ENCODE results near the gene PDZD8.

The PDZD8 gene

DNA sequence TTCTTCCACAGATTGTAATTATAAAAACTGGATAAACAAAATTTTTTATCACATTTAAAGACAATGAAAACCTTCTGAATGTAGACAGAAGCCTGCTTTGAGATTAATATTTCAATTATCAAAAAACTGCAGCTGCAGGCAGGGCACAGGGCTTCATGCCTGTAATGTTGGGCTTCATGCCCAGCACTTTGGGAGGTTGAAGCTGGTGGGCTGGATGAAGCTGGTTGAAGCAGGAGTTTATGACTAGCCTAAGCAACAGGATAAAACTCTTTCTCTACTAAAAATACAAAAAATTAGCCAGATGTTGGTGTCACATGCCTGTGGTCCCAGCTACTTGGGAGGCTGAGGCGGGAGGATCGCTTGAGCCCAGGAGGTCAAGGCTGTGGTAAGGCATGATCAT lies 41.2 kb downstream of the PDZD8 start:
- TF ChIP-seq EZH2phosphoT487 (IDR thresholded peaks at IDR 0.05; ENCODE audit: low read depth), result no peak
- TF ChIP-seq, protein P1, sequence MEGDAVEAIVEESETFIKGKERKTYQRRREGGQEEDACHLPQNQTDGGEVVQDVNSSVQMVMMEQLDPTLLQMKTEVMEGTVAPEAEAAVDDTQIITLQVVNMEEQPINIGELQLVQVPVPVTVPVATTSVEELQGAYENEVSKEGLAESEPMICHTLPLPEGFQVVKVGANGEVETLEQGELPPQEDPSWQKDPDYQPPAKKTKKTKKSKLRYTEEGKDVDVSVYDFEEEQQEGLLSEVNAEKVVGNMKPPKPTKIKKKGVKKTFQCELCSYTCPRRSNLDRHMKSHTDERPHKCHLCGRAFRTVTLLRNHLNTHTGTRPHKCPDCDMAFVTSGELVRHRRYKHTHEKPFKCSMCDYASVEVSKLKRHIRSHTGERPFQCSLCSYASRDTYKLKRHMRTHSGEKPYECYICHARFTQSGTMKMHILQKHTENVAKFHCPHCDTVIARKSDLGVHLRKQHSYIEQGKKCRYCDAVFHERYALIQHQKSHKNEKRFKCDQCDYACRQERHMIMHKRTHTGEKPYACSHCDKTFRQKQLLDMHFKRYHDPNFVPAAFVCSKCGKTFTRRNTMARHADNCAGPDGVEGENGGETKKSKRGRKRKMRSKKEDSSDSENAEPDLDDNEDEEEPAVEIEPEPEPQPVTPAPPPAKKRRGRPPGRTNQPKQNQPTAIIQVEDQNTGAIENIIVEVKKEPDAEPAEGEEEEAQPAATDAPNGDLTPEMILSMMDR (IDR thresholded peaks at IDR 0.05; ENCODE audit: low read depth, low read length), result no peak
- no peak overlapping the region for H3K27ac ChIP-seq (ENCODE audit: low read length)
- no peak overlapping the region for H3K4me3 ChIP-seq (ENCODE audit: low read length)
- H4K20me1 ChIP-seq (ENCODE audit: insufficient read depth, low read length), result no peaks in the 10 kb centered on the region
- H3K27me3 ChIP-seq (ENCODE audit: low read depth, low read length), result no peaks in the 10 kb centered on the region
- no peak overlapping the region for H3K4me2 ChIP-seq (ENCODE audit: low read length)
- no peaks in the 10 kb centered on the region for H3K9me3 ChIP-seq (ENCODE audit: insufficient read depth, low read length)
- H3K4me1 ChIP-seq (ENCODE audit: low read length), result no peaks in the 10 kb centered on the region
- H3K79me2 ChIP-seq (ENCODE audit: low read length), result no peaks in the 10 kb centered on the region
- H2AFZ ChIP-seq (ENCODE audit: low read depth, low read length), result no peak overlapping the region
- no peaks in the 10 kb centered on the region for H3K36me3 ChIP-seq (replicated peaks; ENCODE audit: low read depth, low read length)
- H3K9ac ChIP-seq (ENCODE audit: low read length), result no peak overlapping the region

DNA sequence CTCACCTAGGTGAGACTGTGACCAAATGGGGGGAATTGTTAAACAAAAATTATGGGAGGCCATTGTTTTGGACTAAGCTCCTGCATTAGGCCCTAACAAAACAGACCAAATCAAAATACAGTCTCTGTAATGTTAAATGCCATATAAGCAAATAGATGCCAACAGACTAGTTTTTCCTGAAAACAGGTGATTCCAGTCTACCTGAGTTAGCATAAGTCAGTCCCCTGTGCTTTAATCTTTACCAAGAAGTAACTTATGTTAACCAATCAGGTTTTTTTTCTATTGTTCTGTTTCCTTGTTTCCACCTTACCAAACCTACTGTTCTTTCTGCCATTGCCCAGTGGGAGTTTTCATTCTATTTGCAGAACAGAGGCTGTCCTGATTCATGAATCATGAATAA lies 48.0 kb downstream of the PDZD8 start:
- H3K27ac ChIP-seq (ENCODE audit: low read length), result no peak overlapping the region
- H3K4me2 ChIP-seq (ENCODE audit: low read length), result no peak overlapping the region
- H3K27me3 ChIP-seq (ENCODE audit: low read depth, low read length), result no peaks in the 10 kb centered on the region
- H3K9ac ChIP-seq (ENCODE audit: low read length), result no peak overlapping the region
- no peak overlapping the region for H3K4me3 ChIP-seq (ENCODE audit: low read length)
- H4K20me1 ChIP-seq (ENCODE audit: insufficient read depth, low read length), result 0 out of 2 replicates have a peak, but pooled peaks cover 3% of the 10 kb centered on the region
- H3K9me3 ChIP-seq (ENCODE audit: insufficient read depth, low read length), result no peaks in the 10 kb centered on the region
- TF ChIP-seq EZH2phosphoT487 (IDR thresholded peaks at IDR 0.05; ENCODE audit: low read depth), result no peak
- TF ChIP-seq, protein P1 (IDR thresholded peaks at IDR 0.05; ENCODE audit: low read depth, low read length), result no peak
- peaks cover 6% of the 10 kb centered on the region for H3K36me3 ChIP-seq (replicated peaks; ENCODE audit: low read depth, low read length)
- no peaks in the 10 kb centered on the region; the same call in 1 of the 2 replicates for H3K79me2 ChIP-seq (ENCODE audit: low read length)
- no peaks in the 10 kb centered on the region for H3K4me1 ChIP-seq (ENCODE audit: low read length)
- H2AFZ ChIP-seq (ENCODE audit: low read depth, low read length), result no peak overlapping the region

DNA sequence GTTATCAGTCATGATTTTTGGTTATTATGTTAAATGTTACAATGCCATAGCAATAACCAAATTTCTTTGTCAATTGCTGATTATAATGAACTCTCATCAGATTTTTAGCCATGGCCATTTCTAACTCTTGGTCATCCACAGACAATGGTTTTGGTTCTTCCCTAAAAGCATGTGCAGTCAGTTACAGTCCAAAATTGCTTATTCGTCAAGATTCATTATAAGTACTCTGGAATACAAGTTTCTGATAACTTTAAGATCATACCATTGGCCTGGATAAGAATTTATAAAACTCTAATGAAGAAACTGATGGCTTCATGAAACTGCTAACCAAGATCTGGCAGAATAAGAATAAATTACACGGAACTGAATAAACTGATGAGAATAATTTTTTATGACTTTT lies 50.9 kb downstream of the PDZD8 start:
- Histone ChIP-seq H3K4me2 (ENCODE audit: low read length) (no peak overlapping the region), H3K9ac (ENCODE audit: low read length) (no peak overlapping the region), H2AFZ (ENCODE audit: low read depth, low read length) (no peak overlapping the region), H3K27ac (ENCODE audit: low read length) (no peak overlapping the region), H3K4me3 (ENCODE audit: low read length) (no peak overlapping the region), H3K9me3 (ENCODE audit: insufficient read depth, low read length) (no peaks in the 10 kb centered on the region), H3K27me3 (ENCODE audit: low read depth, low read length) (no peaks in the 10 kb centered on the region), H3K4me1 (ENCODE audit: low read length) (no peaks in the 10 kb centered on the region), H4K20me1 (ENCODE audit: insufficient read depth, low read length) (peaks cover 3% of the 10 kb centered on the region; the same call in 1 of the 2 replicates), H3K36me3 (replicated peaks; ENCODE audit: low read depth, low read length) (peaks cover 6% of the 10 kb centered on the region), H3K79me2 (ENCODE audit: low read length) (no peaks in the 10 kb centered on the region; the same call in 1 of the 2 replicates)
- no peak for TF ChIP-seq EZH2phosphoT487 (IDR thresholded peaks at IDR 0.05; ENCODE audit: low read depth)
- TF ChIP-seq, protein P1 (IDR thresholded peaks at IDR 0.05; ENCODE audit: low read depth, low read length), result no peak

DNA sequence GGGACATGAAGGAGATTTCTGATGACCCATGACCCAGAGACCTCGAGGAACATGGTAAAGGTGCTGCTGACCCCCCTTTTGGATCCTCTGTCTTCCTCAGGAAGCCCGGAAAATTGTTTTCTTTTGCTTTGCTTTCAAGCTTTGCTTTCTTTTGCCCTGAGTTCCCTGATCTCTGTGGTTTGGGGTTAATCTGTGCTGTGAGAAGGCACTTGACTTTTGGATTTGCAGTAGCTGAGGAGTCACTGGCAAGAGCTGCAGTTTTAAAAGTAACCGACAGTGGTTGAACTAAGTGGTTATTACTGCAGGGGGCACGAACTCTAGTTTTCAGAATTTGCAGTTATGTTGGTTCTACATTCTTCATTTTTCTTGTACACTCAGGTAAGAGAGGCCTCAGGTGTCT lies 53.0 kb downstream of the PDZD8 start:
- Histone ChIP-seq H2AFZ (ENCODE audit: low read depth, low read length) (no peak overlapping the region), H3K79me2 (ENCODE audit: low read length) (no peaks in the 10 kb centered on the region; the same call in 1 of the 2 replicates), H4K20me1 (ENCODE audit: insufficient read depth, low read length) (peaks cover 3% of the 10 kb centered on the region; the same call in 1 of the 2 replicates)

More for the DNA sequence above, 53.0 kb downstream of the PDZD8 start:
- H3K4me1 ChIP-seq (ENCODE audit: low read length), result no peaks in the 10 kb centered on the region
- no peaks in the 10 kb centered on the region for H3K9me3 ChIP-seq (ENCODE audit: insufficient read depth, low read length)
- no peaks in the 10 kb centered on the region for H3K27me3 ChIP-seq (ENCODE audit: low read depth, low read length)
- H3K36me3 ChIP-seq (replicated peaks; ENCODE audit: low read depth, low read length), result peaks cover 6% of the 10 kb centered on the region
- no peak for TF ChIP-seq EZH2phosphoT487 (IDR thresholded peaks at IDR 0.05; ENCODE audit: low read depth)
- TF ChIP-seq, protein P1 (IDR thresholded peaks at IDR 0.05; ENCODE audit: low read depth, low read length), result no peak
- no peak overlapping the region for H3K4me3 ChIP-seq (ENCODE audit: low read length)
- no peak overlapping the region for H3K9ac ChIP-seq (ENCODE audit: low read length)
- no peak overlapping the region for H3K4me2 ChIP-seq (ENCODE audit: low read length)
- no peak overlapping the region for H3K27ac ChIP-seq (ENCODE audit: low read length)
